RWPE2 (cell line): Measurements from ENCODE around the gene ZNF362.

Experiments used
- ATAC-seq: fragments of 200-7000 bp; cut with Tn5 transposase; 3 replicates; pipeline ENCODE4 v1.9.1; 2021; ENCODE audit warnings: low read depth
- DNase-seq: peaks from one replicate; pipeline ENCODE4 v3.0.0-alpha.2; 2020; ENCODE audit warnings: low spot score
- H3K27ac ChIP-seq: fragments of 450-650 bp; 2 replicates; pipeline ENCODE4 v1.5.1; 2017; ENCODE audit warnings: mild to moderate bottlenecking; ENCODE audit not compliant: poor library complexity, severe bottlenecking
- H3K27me3 ChIP-seq: fragments of 250-450 bp; sonication (Bioruptor Pico); 2 replicates; pipeline ENCODE4 v1.5.1; 2021; ENCODE audit warnings: mild to moderate bottlenecking, moderate library complexity; ENCODE audit not compliant: insufficient read depth, poor library complexity, severe bottlenecking
- H3K36me3 ChIP-seq: fragments of 250-450 bp; sonication (Bioruptor Pico); 2 replicates; pipeline ENCODE4 v1.5.1; 2020; ENCODE audit warnings: low read depth, mild to moderate bottlenecking, moderate library complexity
- H3K4me1 ChIP-seq: fragments of 250-450 bp; sonication (Bioruptor Pico); 2 replicates; pipeline ENCODE4 v1.5.1; 2021; ENCODE audit warnings: mild to moderate bottlenecking, moderate library complexity; ENCODE audit not compliant: insufficient read depth, poor library complexity, severe bottlenecking
- H3K4me3 ChIP-seq: fragments of 250-450 bp; sonication (Bioruptor Pico); 2 replicates; pipeline ENCODE4 v1.5.1; 2021; ENCODE audit warnings: mild to moderate bottlenecking, moderate library complexity; ENCODE audit not compliant: severe bottlenecking
- H3K9me3 ChIP-seq: fragments of 250-450 bp; sonication (Bioruptor Pico); 2 replicates; pipeline ENCODE4 v1.5.1; 2021; ENCODE audit warnings: mild to moderate bottlenecking, moderate library complexity; ENCODE audit not compliant: severe bottlenecking
- TF ChIP-seq, protein P1 (sequence below): fragments of 450-650 bp; IDR thresholded peaks from one replicate; pipeline ENCODE4 v1.5.1; 2017; ENCODE audit warnings: mild to moderate bottlenecking, moderate library complexity; ENCODE audit not compliant: poor library complexity, severe bottlenecking

The ZNF362 gene

DNA sequence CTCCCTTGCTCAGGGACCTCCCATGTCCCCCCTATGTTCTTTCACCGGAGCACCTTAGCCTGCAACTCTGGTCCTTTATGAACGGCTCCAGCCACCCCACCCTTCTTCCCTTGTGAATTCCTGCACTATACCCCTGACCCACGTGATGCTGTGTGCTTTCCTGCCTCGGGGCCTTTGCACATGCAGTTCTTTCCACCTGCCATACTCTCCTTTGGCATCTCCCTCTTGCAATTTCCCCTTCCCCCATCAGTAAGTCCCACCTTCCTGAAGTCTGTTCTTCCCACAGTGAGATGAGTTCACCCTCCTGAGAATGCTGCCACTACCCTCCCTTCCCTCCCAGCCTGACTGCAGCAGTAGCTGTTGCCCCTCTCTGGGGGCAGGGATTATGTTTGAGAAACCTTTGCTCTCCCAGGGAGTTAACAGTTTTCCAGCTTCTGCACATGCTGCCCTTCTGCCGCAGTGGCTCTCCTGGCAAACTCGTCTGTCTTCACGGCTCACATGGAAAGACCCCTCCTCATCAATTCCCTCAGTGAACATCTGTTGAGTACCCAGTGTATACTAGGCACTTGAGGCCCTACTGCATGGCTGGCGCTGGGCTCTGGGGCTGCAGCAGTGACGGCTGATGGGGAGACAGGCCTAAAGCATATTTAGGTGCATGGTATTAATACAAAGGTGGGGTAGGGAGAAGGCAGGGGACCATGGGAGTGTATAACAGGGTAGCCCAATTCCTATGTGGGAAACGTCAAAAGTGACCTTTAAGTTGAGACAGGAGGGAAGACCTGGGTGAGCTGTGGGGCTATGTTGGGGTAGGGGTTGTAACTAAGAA, 9.7 kb downstream of the ZNF362 start:
- Histone ChIP-seq H3K4me1 (no peaks in the 10 kb centered on the region), H3K4me3 (no peak overlapping the region), H3K9me3 (no peaks in the 10 kb centered on the region), H3K27me3 (no peaks in the 10 kb centered on the region), H3K36me3 (peaks cover 8% of the 10 kb centered on the region), H3K27ac (no peak overlapping the region)
- TF ChIP-seq, protein P1, sequence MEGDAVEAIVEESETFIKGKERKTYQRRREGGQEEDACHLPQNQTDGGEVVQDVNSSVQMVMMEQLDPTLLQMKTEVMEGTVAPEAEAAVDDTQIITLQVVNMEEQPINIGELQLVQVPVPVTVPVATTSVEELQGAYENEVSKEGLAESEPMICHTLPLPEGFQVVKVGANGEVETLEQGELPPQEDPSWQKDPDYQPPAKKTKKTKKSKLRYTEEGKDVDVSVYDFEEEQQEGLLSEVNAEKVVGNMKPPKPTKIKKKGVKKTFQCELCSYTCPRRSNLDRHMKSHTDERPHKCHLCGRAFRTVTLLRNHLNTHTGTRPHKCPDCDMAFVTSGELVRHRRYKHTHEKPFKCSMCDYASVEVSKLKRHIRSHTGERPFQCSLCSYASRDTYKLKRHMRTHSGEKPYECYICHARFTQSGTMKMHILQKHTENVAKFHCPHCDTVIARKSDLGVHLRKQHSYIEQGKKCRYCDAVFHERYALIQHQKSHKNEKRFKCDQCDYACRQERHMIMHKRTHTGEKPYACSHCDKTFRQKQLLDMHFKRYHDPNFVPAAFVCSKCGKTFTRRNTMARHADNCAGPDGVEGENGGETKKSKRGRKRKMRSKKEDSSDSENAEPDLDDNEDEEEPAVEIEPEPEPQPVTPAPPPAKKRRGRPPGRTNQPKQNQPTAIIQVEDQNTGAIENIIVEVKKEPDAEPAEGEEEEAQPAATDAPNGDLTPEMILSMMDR: no peak
- no peak for ATAC-seq
- no peak for DNase-seq

DNA sequence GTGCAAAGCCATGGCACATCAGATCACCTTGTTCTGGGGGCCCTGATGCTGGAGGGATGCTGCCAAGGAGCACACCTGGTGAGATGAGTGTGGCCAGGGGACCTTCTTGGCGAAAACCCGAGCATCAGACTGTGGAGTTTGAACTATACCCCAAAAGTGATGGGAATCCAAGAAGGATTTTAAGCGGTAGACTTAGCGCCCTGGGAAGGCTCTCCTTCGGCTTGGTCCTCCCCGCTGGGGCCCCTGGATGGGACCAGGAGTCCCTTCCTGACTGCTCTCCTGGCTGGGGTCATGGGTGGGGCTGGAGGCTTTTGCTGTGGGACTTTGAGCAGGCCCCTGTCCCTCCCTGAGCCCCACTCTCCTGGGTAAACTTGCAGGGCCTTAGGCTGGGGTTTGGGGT, 10.5 kb downstream of the ZNF362 start:
- TF ChIP-seq, protein P1: no peak
- peaks cover 8% of the 10 kb centered on the region for H3K36me3 ChIP-seq
- H3K27me3 ChIP-seq: no peaks in the 10 kb centered on the region
- ATAC-seq: no peak
- no peak for DNase-seq
- H3K27ac ChIP-seq: no peak overlapping the region
- H3K9me3 ChIP-seq: no peaks in the 10 kb centered on the region
- H3K4me1 ChIP-seq: no peaks in the 10 kb centered on the region
- H3K4me3 ChIP-seq: no peak overlapping the region

DNA sequence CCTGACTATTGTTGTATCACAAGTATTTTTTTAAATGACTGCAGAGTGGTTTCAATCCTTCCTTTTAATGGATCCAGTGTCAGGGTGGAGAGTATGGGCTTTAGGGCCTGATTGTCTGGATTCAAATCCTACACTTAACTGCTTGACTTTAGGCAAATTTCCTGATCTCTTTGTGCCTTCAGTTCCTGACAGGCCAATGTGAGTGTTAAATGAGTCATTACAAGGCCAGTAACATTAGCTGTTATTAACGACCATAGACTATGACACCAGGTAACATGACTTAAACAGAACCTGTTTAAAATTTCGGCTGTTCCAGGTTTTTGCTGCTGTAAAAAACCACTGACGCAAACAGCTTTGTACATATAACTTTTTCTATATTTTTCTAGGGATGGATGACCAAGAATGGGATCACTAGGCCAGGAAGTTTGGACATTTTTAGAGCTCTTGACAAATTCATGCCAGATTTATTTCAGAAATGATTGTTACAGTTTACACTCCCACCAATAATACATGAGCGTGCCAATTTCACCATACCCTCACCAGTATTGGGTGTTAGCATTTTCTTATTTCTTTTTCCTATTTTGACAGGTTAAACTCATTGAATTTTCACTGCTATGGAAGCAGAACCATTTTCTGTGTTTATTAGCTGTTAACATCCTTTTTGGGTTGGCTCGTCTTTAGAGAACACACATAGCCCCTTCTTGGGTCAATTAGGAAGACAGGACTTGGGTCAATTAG, 11.3 kb downstream of the ZNF362 start:
- no peaks in the 10 kb centered on the region for H3K4me1 ChIP-seq
- no peak for ATAC-seq
- no peak overlapping the region for H3K4me3 ChIP-seq
- peaks cover 8% of the 10 kb centered on the region for H3K36me3 ChIP-seq
- no peak for DNase-seq
- H3K27ac ChIP-seq: no peak overlapping the region
- H3K27me3 ChIP-seq: no peaks in the 10 kb centered on the region
- no peaks in the 10 kb centered on the region for H3K9me3 ChIP-seq
- TF ChIP-seq, protein P1: no peak

DNA sequence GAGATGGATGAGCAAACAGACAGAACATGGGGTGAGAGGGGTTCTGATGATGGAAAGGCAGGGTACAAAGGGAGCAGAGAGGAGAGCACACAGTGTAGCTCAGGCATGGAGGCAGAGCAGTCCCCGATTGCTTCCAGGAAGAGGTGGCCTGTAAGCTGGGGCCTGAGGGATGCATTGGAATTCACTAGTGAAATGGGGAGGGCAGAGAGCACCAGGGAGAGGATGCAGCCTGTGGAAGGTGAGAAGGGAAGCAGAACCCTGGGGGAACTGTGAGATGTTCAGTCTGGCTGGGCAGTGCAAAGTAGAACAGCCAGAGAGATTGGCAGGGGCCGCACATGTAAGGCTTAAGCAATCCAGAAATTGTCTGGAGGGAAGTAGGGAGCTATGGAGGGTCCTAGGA, 12.2 kb downstream of the ZNF362 start:
- Histone ChIP-seq H3K9me3 (no peaks in the 10 kb centered on the region), H3K27me3 (no peaks in the 10 kb centered on the region), H3K36me3 (peaks cover 8% of the 10 kb centered on the region), H3K4me1 (no peaks in the 10 kb centered on the region), H3K27ac (no peak overlapping the region), H3K4me3 (no peak overlapping the region)
- DNase-seq: no peak
- ATAC-seq: no peak
- TF ChIP-seq, protein P1: no peak
